H9 (cell line): ENCODE measurements around the gene ATF6. TPM values are rescaled to one million over a fixed set of nuclear protein-coding genes. Genes with fewer than 3 reads are reported as not detected.

Source experiments
- DNase-seq: peaks from one replicate; pipeline ENCODE4 v3.0.0-alpha.2; 2017
- H2AFZ ChIP-seq: one replicate; pipeline ENCODE4 v1.6.1; 2013; ENCODE audit warnings: mild to moderate bottlenecking, low read length, control low read depth, moderate library complexity
- H2AK5ac ChIP-seq: 2 replicates; pipeline ENCODE4 v1.6.1; 2013; ENCODE audit warnings: low read length, control low read depth, mixed read lengths; ENCODE audit not compliant: insufficient read length
- H2BK120ac ChIP-seq: one replicate; pipeline ENCODE4 v1.6.1; 2013; ENCODE audit warnings: low read depth, mild to moderate bottlenecking, low read length, control low read depth, inconsistent platforms; ENCODE audit not compliant: poor library complexity, severe bottlenecking
- H2BK12ac ChIP-seq: 2 replicates; pipeline ENCODE4 v1.6.1; 2013; ENCODE audit warnings: low read length, control low read depth, mixed read lengths, low read depth; ENCODE audit not compliant: insufficient read length
- H2BK15ac ChIP-seq: 2 replicates; pipeline ENCODE4 v1.6.1; 2013; ENCODE audit warnings: low read depth, low read length, control low read depth
- H2BK20ac ChIP-seq: one replicate; pipeline ENCODE4 v1.6.1; 2013; ENCODE audit warnings: low read depth, mild to moderate bottlenecking, low read length, control low read depth, inconsistent platforms; ENCODE audit not compliant: poor library complexity, severe bottlenecking
- H2BK5ac ChIP-seq: 2 replicates; pipeline ENCODE4 v1.6.1; 2013; ENCODE audit warnings: low read length, control low read depth, mixed read lengths; ENCODE audit not compliant: insufficient read length
- H3K14ac ChIP-seq: 2 replicates; pipeline ENCODE4 v1.6.1; 2013; ENCODE audit warnings: low read length, control low read depth; ENCODE audit not compliant: insufficient read depth
- H3K18ac ChIP-seq: 2 replicates; pipeline ENCODE4 v1.6.1; 2013; ENCODE audit warnings: low read depth, mild to moderate bottlenecking, mixed read lengths, low read length, control low read depth; ENCODE audit not compliant: insufficient read length
- H3K23ac ChIP-seq: 2 replicates; pipeline ENCODE4 v1.6.1; 2013; ENCODE audit warnings: low read length, control low read depth, mixed read lengths, low read depth; ENCODE audit not compliant: insufficient read length
- H3K23me2 ChIP-seq: 2 replicates; pipeline ENCODE4 v1.6.1; 2013; ENCODE audit warnings: low read depth, mild to moderate bottlenecking, mixed read lengths, low read length, control low read depth; ENCODE audit not compliant: insufficient read length, poor library complexity, severe bottlenecking
- H3K27ac ChIP-seq: 2 replicates; pipeline ENCODE4 v1.5.1; 2013; ENCODE audit warnings: low read length, control low read depth, mixed read lengths, low read depth; ENCODE audit not compliant: insufficient read length
- H3K27me3 ChIP-seq: 2 replicates; pipeline ENCODE4 v1.6.1; 2013; ENCODE audit warnings: low read length, control low read depth, inconsistent platforms; ENCODE audit not compliant: insufficient read depth
- H3K4ac ChIP-seq: 2 replicates; pipeline ENCODE4 v1.6.1; 2013; ENCODE audit warnings: low read depth, mild to moderate bottlenecking, control low read depth, inconsistent platforms, low read length, moderate library complexity
- H3K4me1 ChIP-seq: 2 replicates; pipeline ENCODE4 v1.6.1; 2013; ENCODE audit warnings: low read length, control low read depth, inconsistent platforms; ENCODE audit not compliant: insufficient read depth
- H3K4me2 ChIP-seq: 2 replicates; pipeline ENCODE4 v1.6.1; 2013; ENCODE audit warnings: low read length, control low read depth, mixed read lengths; ENCODE audit not compliant: insufficient read length, insufficient read depth
- H3K56ac ChIP-seq: 2 replicates; pipeline ENCODE4 v1.6.1; 2013; ENCODE audit warnings: low read depth, mild to moderate bottlenecking, mixed read lengths, low read length, control low read depth; ENCODE audit not compliant: insufficient read length
- H3K79me1 ChIP-seq: 2 replicates; pipeline ENCODE4 v1.6.1; 2013; ENCODE audit warnings: low read depth, mild to moderate bottlenecking, moderate library complexity, low read length, control low read depth, inconsistent platforms; ENCODE audit not compliant: insufficient read depth, poor library complexity, severe bottlenecking
- H3K79me2 ChIP-seq: 2 replicates; pipeline ENCODE4 v1.6.1; 2013; ENCODE audit warnings: low read length, control low read depth, inconsistent platforms; ENCODE audit not compliant: insufficient read depth
- H3K9ac ChIP-seq: 2 replicates; pipeline ENCODE4 v1.6.1; 2013; ENCODE audit warnings: low read length, control low read depth, mixed read lengths; ENCODE audit not compliant: insufficient read length; ENCODE audit errors: extremely low read depth
- H3K9me3 ChIP-seq: one replicate; pipeline ENCODE4 v1.6.1; 2013; ENCODE audit warnings: low read depth, low read length, inconsistent platforms; ENCODE audit not compliant: control insufficient read depth
- H3T11ph ChIP-seq: one replicate; pipeline ENCODE4 v1.6.1; 2013; ENCODE audit warnings: mild to moderate bottlenecking, low read length, control low read depth, inconsistent platforms
- H4K20me1 ChIP-seq: one replicate; pipeline ENCODE4 v1.6.1; 2013; ENCODE audit not compliant: control insufficient read depth, insufficient read length, insufficient read depth
- H4K5ac ChIP-seq: 2 replicates; pipeline ENCODE4 v1.6.1; 2013; ENCODE audit warnings: low read depth, mild to moderate bottlenecking, mixed read lengths, low read length, control low read depth; ENCODE audit not compliant: insufficient read length
- H4K8ac ChIP-seq: replicated peaks from 2 replicates; pipeline ENCODE4 v1.6.1; 2013; ENCODE audit warnings: low read length, control low read depth, mixed read lengths, low read depth; ENCODE audit not compliant: insufficient read length
- H4K91ac ChIP-seq: 2 replicates; pipeline ENCODE4 v1.6.1; 2013; ENCODE audit warnings: low read depth, mild to moderate bottlenecking, moderate library complexity, mixed read lengths, low read length, control low read depth; ENCODE audit not compliant: insufficient read length
- H3K27ac Mint-ChIP-seq, 3 experiments: 2 replicates in 2 of 3; 3 replicates in 1 of 3; pipeline ENCODE4 v1.8.0; 2020 to 2021; ENCODE audit warnings: mixed read lengths in 3 of 3, mild to moderate bottlenecking in 1 of 3, moderate library complexity in 1 of 3
- H3K27me3 Mint-ChIP-seq: 2 replicates; pipeline ENCODE4 v1.8.0; 2021; ENCODE audit warnings: low read depth, mild to moderate bottlenecking, moderate library complexity, mixed read lengths
- H3K36me3 Mint-ChIP-seq, 3 experiments: 2 replicates in 2 of 3; 3 replicates in 1 of 3; pipeline ENCODE4 v1.8.0; 2020 to 2021; ENCODE audit warnings: low read depth in 3 of 3, mixed read lengths in 3 of 3; ENCODE audit not compliant: insufficient read depth in 1 of 3
- H3K4me1 Mint-ChIP-seq, 2 experiments: 2 replicates each; pipeline ENCODE4 v1.8.0; 2020; ENCODE audit warnings: mixed read lengths in 2 of 2
- H3K4me3 Mint-ChIP-seq, 2 experiments: 2 replicates in 1 of 2; 3 replicates in 1 of 2; pipeline ENCODE4 v1.8.0; 2020 to 2021; ENCODE audit warnings: mild to moderate bottlenecking in 2 of 2, mixed read lengths in 2 of 2, moderate library complexity in 1 of 2
- H3K9me3 Mint-ChIP-seq, 2 experiments: 2 replicates in 1 of 2; 3 replicates in 1 of 2; pipeline ENCODE4 v1.8.0; 2020; ENCODE audit warnings: mild to moderate bottlenecking in 2 of 2, mixed read lengths in 2 of 2, moderate library complexity in 1 of 2
- WGBS: extraction: QIAGEN DNeasy Blood & Tissue Kit; methylation state at CpG from one replicate; pipeline ENCODE4 v1.1.7; 2013; ENCODE audit warnings: missing lambda C conversion rate, low lambda C conversion rate, mixed read lengths; ENCODE audit not compliant: insufficient read length; ENCODE audit errors: extremely low coverage; 5-methylcytosine and 5-hydroxymethylcytosine counted together
- total RNA-seq: library from RNA; stranded (reverse); gene quantifications from 2 replicates; pipeline ENCODE4 v1.2.1, GENCODE V29; 2021
- TF ChIP-seq, protein P1 (sequence below): fragments of 200-600 bp; sonication (generic); conservative IDR thresholded peaks from 3 replicates; pipeline ENCODE4 v1.8.0; 2021; ENCODE audit warnings: antibody characterized with exemption, mild to moderate bottlenecking

ATF6 gene
- total RNA-seq, 1 experiment from 2014 or later, result 11.2 TPM

DNA sequence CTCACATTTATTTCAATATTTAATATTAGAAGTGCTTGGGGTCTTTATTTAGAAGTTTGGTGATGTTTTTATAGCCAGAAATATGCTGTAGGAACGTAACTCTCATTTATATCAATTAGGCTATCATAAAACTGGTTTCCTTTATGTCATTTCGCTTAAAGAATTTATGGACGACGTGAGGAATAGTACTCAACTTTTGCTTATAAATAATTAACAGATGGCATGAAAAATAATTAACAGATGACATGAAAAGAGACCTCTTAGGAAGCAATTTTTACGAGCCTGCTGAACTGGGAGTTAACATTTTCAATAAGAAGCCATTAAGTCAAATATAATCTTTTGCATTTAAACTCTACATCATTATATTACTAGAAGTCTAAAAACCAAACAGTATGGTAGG lies 134.0 kb downstream of the ATF6 start:
- no peak overlapping the region for H3K27ac ChIP-seq
- no peak overlapping the region for H2BK5ac ChIP-seq
- H3K4ac ChIP-seq, result no peak overlapping the region
- no peak overlapping the region for H3K9ac ChIP-seq
- no peak overlapping the region for H3K27ac Mint-ChIP-seq
- H3K23ac ChIP-seq, result no peak overlapping the region
- H3K9me3 ChIP-seq, result no peaks in the 10 kb centered on the region
- no peaks in the 10 kb centered on the region for H3K9me3 Mint-ChIP-seq
- H3K79me2 ChIP-seq, result no peaks in the 10 kb centered on the region
- no peak overlapping the region for H3T11ph ChIP-seq
- no peak overlapping the region for H4K8ac ChIP-seq
- H4K5ac ChIP-seq, result no peak overlapping the region
- H3K36me3 Mint-ChIP-seq, result no peaks in the 10 kb centered on the region
- TF ChIP-seq, protein P1, sequence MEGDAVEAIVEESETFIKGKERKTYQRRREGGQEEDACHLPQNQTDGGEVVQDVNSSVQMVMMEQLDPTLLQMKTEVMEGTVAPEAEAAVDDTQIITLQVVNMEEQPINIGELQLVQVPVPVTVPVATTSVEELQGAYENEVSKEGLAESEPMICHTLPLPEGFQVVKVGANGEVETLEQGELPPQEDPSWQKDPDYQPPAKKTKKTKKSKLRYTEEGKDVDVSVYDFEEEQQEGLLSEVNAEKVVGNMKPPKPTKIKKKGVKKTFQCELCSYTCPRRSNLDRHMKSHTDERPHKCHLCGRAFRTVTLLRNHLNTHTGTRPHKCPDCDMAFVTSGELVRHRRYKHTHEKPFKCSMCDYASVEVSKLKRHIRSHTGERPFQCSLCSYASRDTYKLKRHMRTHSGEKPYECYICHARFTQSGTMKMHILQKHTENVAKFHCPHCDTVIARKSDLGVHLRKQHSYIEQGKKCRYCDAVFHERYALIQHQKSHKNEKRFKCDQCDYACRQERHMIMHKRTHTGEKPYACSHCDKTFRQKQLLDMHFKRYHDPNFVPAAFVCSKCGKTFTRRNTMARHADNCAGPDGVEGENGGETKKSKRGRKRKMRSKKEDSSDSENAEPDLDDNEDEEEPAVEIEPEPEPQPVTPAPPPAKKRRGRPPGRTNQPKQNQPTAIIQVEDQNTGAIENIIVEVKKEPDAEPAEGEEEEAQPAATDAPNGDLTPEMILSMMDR, result no peak
- no CpG with 5 or more reads among the region's 5 CpGs for WGBS
- H3K56ac ChIP-seq, result no peak overlapping the region
- peaks cover 6 to 14% of the 10 kb centered on the region in 2 experiments for H3K4me1 Mint-ChIP-seq
- H3K4me1 ChIP-seq, result peaks cover 3% of the 10 kb centered on the region; the same call in 1 of the 2 replicates
- no peak overlapping the region for H2AK5ac ChIP-seq
- no peaks in the 10 kb centered on the region for H3K27me3 Mint-ChIP-seq
- no peak overlapping the region for H2BK20ac ChIP-seq
- no peak overlapping the region for H3K4me3 Mint-ChIP-seq
- H3K79me1 ChIP-seq, result no peaks in the 10 kb centered on the region
- no peaks in the 10 kb centered on the region for H4K20me1 ChIP-seq
- H2AFZ ChIP-seq, result no peak overlapping the region
- H3K23me2 ChIP-seq, result no peaks in the 10 kb centered on the region
- no peak overlapping the region for H3K4me2 ChIP-seq
- no peaks in the 10 kb centered on the region for H3K27me3 ChIP-seq
- no peak overlapping the region for H2BK12ac ChIP-seq
- no peak overlapping the region for H2BK15ac ChIP-seq
- DNase-seq, result no peak
- H3K18ac ChIP-seq, result no peak overlapping the region
- H3K14ac ChIP-seq, result no peak overlapping the region
- H2BK120ac ChIP-seq, result no peak overlapping the region
- no peak overlapping the region for H4K91ac ChIP-seq
